DND-41 (cell line): ENCODE results near the gene ACOXL.

ENCODE experiments used
- CTCF ChIP-seq: IDR thresholded peaks from 2 replicates; pipeline ENCODE4 v1.5.1; 2012; ENCODE audit warnings: borderline replicate concordance, low read length, moderate library complexity, mild to moderate bottlenecking; ENCODE audit not compliant: poor library complexity, severe bottlenecking; ENCODE audit errors: extremely low read depth
- EZH2 ChIP-seq: IDR thresholded peaks from 3 replicates; pipeline ENCODE4 v1.6.1; 2012; ENCODE audit warnings: borderline replicate concordance, low read depth, mild to moderate bottlenecking, moderate library complexity, low read length, inconsistent platforms; ENCODE audit not compliant: severe bottlenecking

- TF ChIP-seq CTCF = no peak
- no peak for TF ChIP-seq EZH2
These were observed 195.2 kb downstream of the ACOXL start for GRCh38 chr2:110927526-110927925.
